B cell (primary cell): ENCODE results near the gene PTPRG.

Source experiments
- CTCF ChIP-seq: fragments of 200-600 bp; IDR thresholded peaks from one replicate; pipeline ENCODE4 v1.8.0; 2022; ENCODE audit warnings: antibody characterized with exemption, mild to moderate bottlenecking
- EZH2 ChIP-seq: IDR thresholded peaks from 2 replicates; pipeline ENCODE4 v1.6.1; 2012; ENCODE audit warnings: borderline replicate concordance, low read depth, mild to moderate bottlenecking, moderate library complexity, low read length; ENCODE audit not compliant: insufficient read depth, poor library complexity, severe bottlenecking

DNA sequence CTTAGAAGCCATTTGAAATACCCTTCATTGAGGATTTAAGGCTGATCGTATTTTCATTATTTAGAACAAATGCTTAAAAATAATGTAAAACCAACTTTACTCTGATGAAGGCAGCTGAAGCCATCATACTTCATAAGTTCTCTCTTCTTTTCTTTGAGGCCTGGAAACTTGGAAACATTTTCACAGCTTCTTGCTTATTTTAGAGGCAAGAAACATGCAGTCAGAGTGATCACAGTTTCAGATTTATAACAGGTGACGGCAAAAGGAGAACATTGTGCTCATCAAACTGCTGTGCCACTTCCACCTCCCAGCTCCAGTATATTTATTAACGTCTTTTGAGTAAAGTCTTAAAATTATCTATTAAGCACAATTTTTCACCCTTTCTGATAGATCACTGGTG lies 376.1 kb downstream of the PTPRG start:
- no peak for TF ChIP-seq EZH2
- TF ChIP-seq CTCF: no peak
